ENCODE results near the gene TMEM254.
"Not testable (repeated sequence)": the region's sequence is repeated elsewhere in the genome, so short reads cannot be mapped to it uniquely, and the experiment has no call there.

Gene TMEM254

DNA sequence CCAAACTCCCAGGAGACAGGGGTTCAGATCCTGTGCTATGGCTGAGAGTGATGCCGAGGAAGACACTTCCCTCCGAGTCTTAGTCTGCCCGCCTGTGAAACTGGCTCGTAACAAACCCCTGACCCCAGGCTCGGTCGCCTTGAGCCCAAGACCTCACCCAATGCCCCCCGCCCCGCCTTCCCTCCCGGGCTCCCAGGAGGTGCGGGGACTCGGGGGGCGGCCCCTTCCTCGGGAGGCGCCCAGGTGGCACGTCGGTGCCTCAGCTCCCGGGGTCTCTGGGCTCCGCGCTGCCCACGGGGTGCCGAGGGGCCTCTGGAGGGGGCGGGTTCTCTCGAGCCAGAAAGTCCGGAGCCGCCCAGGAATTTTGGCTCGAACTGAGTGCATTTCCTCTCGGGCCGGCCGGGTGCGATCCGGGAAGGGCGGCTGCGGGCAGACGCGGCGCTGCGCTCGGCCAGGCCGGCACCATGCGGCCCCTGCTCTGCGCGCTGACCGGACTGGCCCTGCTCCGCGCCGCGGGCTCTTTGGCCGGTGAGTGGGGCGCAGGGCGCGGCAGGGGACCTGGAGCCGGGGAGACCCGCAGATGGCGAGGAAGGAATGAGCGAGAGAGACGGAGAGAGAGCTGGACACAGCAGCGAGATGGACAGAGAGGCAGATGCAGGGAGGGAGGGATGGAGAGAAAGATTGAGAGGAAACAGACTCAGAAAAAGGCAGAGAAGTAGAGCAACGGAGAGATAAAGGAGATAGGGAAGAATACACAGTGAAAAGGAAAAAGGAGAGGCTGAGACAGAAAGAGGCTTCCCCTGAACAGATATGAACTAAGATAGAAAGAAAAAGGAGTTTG is 54.1 kb downstream of the TMEM254 start, which contains the start of gene PLAC9:
TSS of gene PLAC9 (plus strand) at position 432 of the 841 bp plus-strand sequence. CDS start at position 465, 33 bp downstream.
- Histone ChIP-seq H3K27me3 (ENCODE audit: control insufficient read depth, insufficient read depth, low read length) (peaks cover 2% of the 10 kb centered on the region; the same call in 1 of the 2 replicates), H3K9me3 (ENCODE audit: control insufficient read depth, insufficient read depth, low read length) (no peaks in the 10 kb centered on the region), H3K4me3 (ENCODE audit: low read length) (peak within 1 kb of the TSS; percentile 33; the same call in 1 of the 2 replicates), H3K4me1 (ENCODE audit: control insufficient read depth, insufficient read depth, low read length) (peaks cover 6% of the 10 kb centered on the region; the same call in 1 of the 2 replicates), H3K36me3 (ENCODE audit: control insufficient read depth, insufficient read depth, low read length) (no peaks in the 10 kb centered on the region), H3K27ac (ENCODE audit: low read length) (no peak within 1 kb of the TSS)
- no CpG with 5 or more reads among the region's 58 CpGs for WGBS (ENCODE audit: insufficient coverage, insufficient read length)
- no peak for DNase-seq (ENCODE audit: low read depth, low spot score)

GRCh38 chr10:80133206-80133605 is 54.7 kb downstream of the TMEM254 start:
- no peak overlapping the region for H3K4me3 ChIP-seq (ENCODE audit: low read length)
- no CpG with 5 or more reads among the region's 6 CpGs for WGBS (ENCODE audit: insufficient coverage, insufficient read length)

GRCh38 chr10:80133687-80134086 is 55.2 kb downstream of the TMEM254 start:
- H3K4me1 ChIP-seq (ENCODE audit: control insufficient read depth, insufficient read depth, low read length); H3K4me3 ChIP-seq (ENCODE audit: low read length); H3K9me3 ChIP-seq (ENCODE audit: control insufficient read depth, insufficient read depth, low read length); H3K27ac ChIP-seq (ENCODE audit: low read length); DNase-seq (ENCODE audit: low read depth, low spot score); H3K27me3 ChIP-seq (ENCODE audit: control insufficient read depth, insufficient read depth, low read length); H3K36me3 ChIP-seq (ENCODE audit: control insufficient read depth, insufficient read depth, low read length): not testable (repeated sequence)
- WGBS (ENCODE audit: insufficient coverage, insufficient read length), result no CpG with 5 or more reads among the region's 9 CpGs

More at GRCh38 chr10:80133206-80133605, 54.7 kb downstream of the TMEM254 start:
- H3K36me3 ChIP-seq (ENCODE audit: control insufficient read depth, insufficient read depth, low read length), result no peaks in the 10 kb centered on the region
- peaks cover 6% of the 10 kb centered on the region; the same call in 1 of the 2 replicates for H3K4me1 ChIP-seq (ENCODE audit: control insufficient read depth, insufficient read depth, low read length)
- DNase-seq (ENCODE audit: low read depth, low spot score), result no peak
- H3K9me3 ChIP-seq (ENCODE audit: control insufficient read depth, insufficient read depth, low read length), result no peaks in the 10 kb centered on the region
- peaks cover 2% of the 10 kb centered on the region; the same call in 1 of the 2 replicates for H3K27me3 ChIP-seq (ENCODE audit: control insufficient read depth, insufficient read depth, low read length)
- no peak overlapping the region for H3K27ac ChIP-seq (ENCODE audit: low read length)

DNA sequence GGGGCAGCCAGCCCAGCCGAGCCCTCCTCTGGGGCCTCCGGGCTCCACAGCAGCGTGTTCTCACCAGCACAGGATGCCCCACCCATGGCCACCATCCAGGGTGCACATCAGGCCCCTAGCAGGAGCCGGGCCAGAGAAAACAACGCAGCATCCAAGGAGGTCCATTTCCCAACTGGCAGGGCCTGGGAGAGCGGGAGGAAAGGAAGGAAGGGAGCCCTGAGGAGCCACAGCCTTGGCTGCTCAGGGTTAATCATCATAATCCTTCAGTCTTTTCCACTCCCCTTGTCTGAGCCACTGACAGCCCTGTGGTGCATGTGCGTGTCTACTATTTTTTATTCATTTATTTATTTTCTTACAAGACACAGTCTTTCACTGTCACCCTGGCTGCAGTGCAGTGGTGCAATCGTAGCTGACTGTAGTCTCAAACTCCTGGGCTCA is 57.7 kb downstream of the TMEM254 start:
- DNase-seq (ENCODE audit: low read depth, low spot score), result no peak
- no peak overlapping the region for H3K27ac ChIP-seq (ENCODE audit: low read length)
- peaks cover 2% of the 10 kb centered on the region; the same call in 1 of the 2 replicates for H3K27me3 ChIP-seq (ENCODE audit: control insufficient read depth, insufficient read depth, low read length)
- H3K9me3 ChIP-seq (ENCODE audit: control insufficient read depth, insufficient read depth, low read length), result no peaks in the 10 kb centered on the region
- no CpG with 5 or more reads among the region's 8 CpGs for WGBS (ENCODE audit: insufficient coverage, insufficient read length)
- no peak overlapping the region for H3K4me3 ChIP-seq (ENCODE audit: low read length)
- H3K36me3 ChIP-seq (ENCODE audit: control insufficient read depth, insufficient read depth, low read length), result no peaks in the 10 kb centered on the region
- peaks cover 6% of the 10 kb centered on the region; the same call in 1 of the 2 replicates for H3K4me1 ChIP-seq (ENCODE audit: control insufficient read depth, insufficient read depth, low read length)

DNA sequence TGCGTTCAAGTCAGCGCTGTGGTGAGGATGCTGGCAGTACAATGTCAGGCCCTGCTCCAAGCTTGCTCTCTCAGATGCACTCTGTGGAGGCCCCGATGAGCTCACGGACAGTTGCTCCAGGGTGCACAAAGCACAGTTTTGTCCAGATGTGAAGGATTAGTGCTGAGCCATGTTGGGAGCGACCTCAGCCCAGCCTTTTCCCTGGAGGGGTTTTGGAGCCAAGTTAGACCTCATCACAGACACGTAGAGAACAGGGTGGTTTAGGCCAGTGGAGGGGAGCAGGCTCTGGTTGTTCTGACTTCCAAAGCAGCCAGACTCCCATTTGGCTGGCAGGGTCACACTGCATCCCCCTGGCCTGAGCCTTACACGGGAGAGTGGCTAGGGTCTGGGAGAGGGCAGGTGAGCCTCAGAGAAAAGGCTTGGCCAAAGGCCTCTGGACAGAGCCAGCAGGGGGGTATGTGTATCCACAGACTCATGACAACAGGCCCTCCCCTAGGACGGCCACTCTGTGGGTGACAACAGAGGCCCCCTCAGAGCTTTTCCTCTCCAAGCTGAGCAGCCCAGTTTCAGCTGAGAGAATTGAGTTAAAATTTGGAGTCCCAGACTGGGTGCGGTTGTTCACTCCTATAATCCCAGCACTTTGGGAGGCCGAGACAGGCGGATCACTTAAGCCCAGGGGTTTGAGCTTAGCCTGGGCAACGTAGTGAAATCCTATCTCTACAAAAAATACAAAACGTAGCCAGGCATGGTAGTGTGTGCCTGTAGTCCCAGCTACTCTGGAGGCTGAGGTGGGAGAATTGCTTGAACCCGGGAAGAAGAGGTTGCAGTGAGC is 58.8 kb downstream of the TMEM254 start:
- no peaks in the 10 kb centered on the region for H3K36me3 ChIP-seq (ENCODE audit: control insufficient read depth, insufficient read depth, low read length)
- no peak for DNase-seq (ENCODE audit: low read depth, low spot score)
- no peak overlapping the region for H3K4me3 ChIP-seq (ENCODE audit: low read length)
- H3K4me1 ChIP-seq (ENCODE audit: control insufficient read depth, insufficient read depth, low read length), result peaks cover 4% of the 10 kb centered on the region; the same call in 1 of the 2 replicates
- H3K27me3 ChIP-seq (ENCODE audit: control insufficient read depth, insufficient read depth, low read length), result peaks cover 2% of the 10 kb centered on the region; the same call in 1 of the 2 replicates
- no peak overlapping the region for H3K27ac ChIP-seq (ENCODE audit: low read length)
- WGBS (ENCODE audit: insufficient coverage, insufficient read length), result no CpG with 5 or more reads among the region's 14 CpGs
- no peaks in the 10 kb centered on the region for H3K9me3 ChIP-seq (ENCODE audit: control insufficient read depth, insufficient read depth, low read length)

DNA sequence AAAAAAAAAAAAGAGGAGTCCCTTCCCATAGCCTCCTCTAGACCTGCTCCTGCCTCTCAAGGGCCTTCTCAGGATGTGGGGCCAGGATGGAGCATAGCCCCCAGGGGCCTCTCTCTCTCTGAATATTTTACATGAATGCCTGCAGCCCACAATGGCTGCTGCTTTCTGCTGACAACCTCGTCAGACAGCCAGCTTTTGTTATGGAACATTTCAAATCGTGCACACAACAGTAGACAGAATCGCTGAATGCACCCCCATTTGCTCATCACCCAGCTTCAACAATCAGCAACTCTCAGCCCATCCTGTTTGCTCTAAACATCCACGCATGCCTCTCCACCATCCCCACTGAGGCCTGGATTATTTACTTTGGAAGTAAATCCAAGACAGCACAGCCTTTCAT is 59.5 kb downstream of the TMEM254 start:
- WGBS (ENCODE audit: insufficient coverage, insufficient read length), result no CpG with 5 or more reads among the region's 4 CpGs
- DNase-seq (ENCODE audit: low read depth, low spot score), result no peak
- H3K4me1 ChIP-seq (ENCODE audit: control insufficient read depth, insufficient read depth, low read length), result peaks cover 4% of the 10 kb centered on the region; the same call in 1 of the 2 replicates
- H3K27me3 ChIP-seq (ENCODE audit: control insufficient read depth, insufficient read depth, low read length), result peaks cover 2% of the 10 kb centered on the region; the same call in 1 of the 2 replicates
- no peak overlapping the region for H3K27ac ChIP-seq (ENCODE audit: low read length)
- H3K4me3 ChIP-seq (ENCODE audit: low read length), result no peak overlapping the region
- H3K9me3 ChIP-seq (ENCODE audit: control insufficient read depth, insufficient read depth, low read length), result no peaks in the 10 kb centered on the region
- H3K36me3 ChIP-seq (ENCODE audit: control insufficient read depth, insufficient read depth, low read length), result no peaks in the 10 kb centered on the region

DNA sequence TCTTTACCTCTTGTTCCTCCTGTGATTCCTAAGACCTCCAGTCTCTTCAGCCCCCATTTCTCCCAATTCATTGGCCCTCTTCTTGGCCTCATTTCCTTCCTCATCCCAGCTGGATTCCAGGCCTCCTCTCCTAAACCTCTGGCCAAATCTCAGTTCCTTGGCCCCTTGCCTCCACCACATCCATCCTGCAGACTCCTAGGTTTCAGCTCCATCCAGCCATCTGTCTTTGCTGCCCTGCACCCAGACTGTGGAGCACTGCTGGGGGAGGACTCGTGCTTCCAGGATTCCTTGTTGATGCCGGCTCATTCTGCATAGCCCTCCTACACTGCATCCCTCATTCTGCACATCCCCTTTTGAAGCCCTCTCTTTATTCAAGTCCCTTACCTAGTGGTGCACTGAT is 60.8 kb downstream of the TMEM254 start:
- Histone ChIP-seq H3K36me3 (ENCODE audit: control insufficient read depth, insufficient read depth, low read length) (no peaks in the 10 kb centered on the region), H3K4me1 (ENCODE audit: control insufficient read depth, insufficient read depth, low read length) (peaks cover 3% of the 10 kb centered on the region; the same call in 1 of the 2 replicates), H3K4me3 (ENCODE audit: low read length) (no peak overlapping the region), H3K9me3 (ENCODE audit: control insufficient read depth, insufficient read depth, low read length) (no peaks in the 10 kb centered on the region), H3K27ac (ENCODE audit: low read length) (no peak overlapping the region), H3K27me3 (ENCODE audit: control insufficient read depth, insufficient read depth, low read length) (no peaks in the 10 kb centered on the region)
- no peak for DNase-seq (ENCODE audit: low read depth, low spot score)
- WGBS (ENCODE audit: insufficient coverage, insufficient read length), result no CpG with 5 or more reads among the region's 2 CpGs

DNA sequence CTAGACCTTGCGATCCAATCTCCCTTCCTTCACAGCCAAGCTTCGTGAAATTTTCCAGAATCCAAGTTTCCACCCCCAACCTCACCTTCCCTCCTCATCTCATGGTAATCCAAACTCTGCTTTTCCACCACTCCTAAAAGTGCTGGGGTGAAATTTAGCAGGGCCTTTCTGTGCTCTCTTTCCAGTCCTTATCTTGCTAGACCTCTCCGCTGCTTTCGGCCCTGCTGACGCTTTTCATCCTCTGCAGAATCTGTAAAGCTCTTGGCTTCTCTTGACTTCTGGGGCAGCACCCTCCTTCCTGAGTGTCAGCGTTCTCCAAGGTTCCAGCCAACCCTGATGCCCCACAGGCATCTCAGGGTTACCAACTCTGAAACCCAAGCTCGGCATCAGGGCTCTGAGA is 61.8 kb downstream of the TMEM254 start:
- DNase-seq (ENCODE audit: low read depth, low spot score), result no peak
- Histone ChIP-seq H3K27me3 (ENCODE audit: control insufficient read depth, insufficient read depth, low read length) (no peaks in the 10 kb centered on the region), H3K9me3 (ENCODE audit: control insufficient read depth, insufficient read depth, low read length) (no peaks in the 10 kb centered on the region), H3K4me1 (ENCODE audit: control insufficient read depth, insufficient read depth, low read length) (peaks cover 3% of the 10 kb centered on the region; the same call in 1 of the 2 replicates), H3K27ac (ENCODE audit: low read length) (no peak overlapping the region), H3K4me3 (ENCODE audit: low read length) (no peak overlapping the region), H3K36me3 (ENCODE audit: control insufficient read depth, insufficient read depth, low read length) (no peaks in the 10 kb centered on the region)
- no CpG with 5 or more reads among the region's 7 CpGs for WGBS (ENCODE audit: insufficient coverage, insufficient read length)

GRCh38 chr10:80141696-80142460 is 63.4 kb downstream of the TMEM254 start:
- DNase-seq (ENCODE audit: low read depth, low spot score), result no peak
- no CpG with 5 or more reads among the region's 19 CpGs for WGBS (ENCODE audit: insufficient coverage, insufficient read length)
- no peaks in the 10 kb centered on the region for H3K27me3 ChIP-seq (ENCODE audit: control insufficient read depth, insufficient read depth, low read length)
- no peaks in the 10 kb centered on the region for H3K9me3 ChIP-seq (ENCODE audit: control insufficient read depth, insufficient read depth, low read length)
- H3K27ac ChIP-seq (ENCODE audit: low read length), result no peak overlapping the region
- no peaks in the 10 kb centered on the region for H3K36me3 ChIP-seq (ENCODE audit: control insufficient read depth, insufficient read depth, low read length)
- H3K4me3 ChIP-seq (ENCODE audit: low read length), result no peak overlapping the region
- peaks cover 3% of the 10 kb centered on the region; the same call in 1 of the 2 replicates for H3K4me1 ChIP-seq (ENCODE audit: control insufficient read depth, insufficient read depth, low read length)

Measured in iPS DF 6.9 (cell line).